ENCODE data around the gene KCTD20. TPM values are rescaled to one million over a fixed set of nuclear protein-coding genes. Genes with fewer than 3 reads are reported as not detected.

The KCTD20 gene
- total RNA-seq, 1 donor from 2014 or later: 48.1 TPM

GRCh38 chr6:36422714-36423100 is 20.1 kb upstream of the KCTD20 start:
- intact Hi-C loops (cut with micrococcal nuclease): loop anchor here (1.0 to 10.0 kb wide), 6 partner anchors 20 to 682 kb away; partner anchors contain the start of genes KCTD20, PXT1, SRSF3 and STK38
- H3K36me3 Mint-ChIP-seq (ENCODE audit: low read depth): peaks cover 3% of the 10 kb centered on the region
- peak overlapping the region; percentile 89 for H3K27ac Mint-ChIP-seq
- CTCF ChIA-PET: interaction anchor here (0.8 to 1.7 kb wide), 12 partner anchors 19 to 463 kb away, joined by 3 to 12 read pairs (median 4); partner anchors contain the start of gene C6orf89
- ATAC-seq (ENCODE audit: low read depth) (peak; percentile 2), DNase-seq (no peak)
- peaks cover 16% of the 10 kb centered on the region for H3K4me1 Mint-ChIP-seq
- H3K27me3 Mint-ChIP-seq: no peaks in the 10 kb centered on the region
- TF ChIP-seq CTCF (IDR thresholded peaks at IDR 0.05): no peak
- no peaks in the 10 kb centered on the region for H3K9me3 Mint-ChIP-seq
- H3K4me3 Mint-ChIP-seq: peak overlapping the region; percentile 94
- POLR2A ChIA-PET: interaction anchor here (0.6 to 2.4 kb wide), 9 partner anchors 15 to 269 kb away, joined by 3 to 25 read pairs (median 5); partner anchors contain the start of genes KCTD20 and SRSF3

GRCh38 chr6:36423101-36423824 is 19.5 kb upstream of the KCTD20 start:
- POLR2A ChIA-PET: interaction anchor here (0.5 to 2.4 kb wide), 10 partner anchors 18 to 336 kb away, joined by 3 to 25 read pairs (median 6); partner anchors contain the start of genes KCTD20 and SRSF3
- ATAC-seq (ENCODE audit: low read depth) (peak; percentile 95), DNase-seq (peak; percentile 91)
- TF ChIP-seq CTCF (IDR thresholded peaks at IDR 0.05): no peak
- Mint-ChIP-seq H3K4me1 (peaks cover 16% of the 10 kb centered on the region), H3K27ac (peak overlapping the region; percentile 89), H3K4me3 (peak overlapping the region; percentile 94), H3K36me3 (ENCODE audit: low read depth) (peaks cover 3% of the 10 kb centered on the region), H3K9me3 (no peaks in the 10 kb centered on the region), H3K27me3 (no peaks in the 10 kb centered on the region)
- intact Hi-C loops (cut with micrococcal nuclease): loop anchor here (1.0 to 10.0 kb wide), 6 partner anchors 19 to 682 kb away; partner anchors contain the start of genes KCTD20, PXT1, SRSF3 and STK38
- CTCF ChIA-PET: interaction anchor here (0.6 to 1.7 kb wide), 18 partner anchors 17 to 462 kb away, joined by 3 to 12 read pairs (median 3); partner anchors contain the start of gene C6orf89

- Mint-ChIP-seq H3K27me3 (no peaks in the 10 kb centered on the region), H3K27ac (no peak overlapping the region), H3K4me3 (no peak overlapping the region), H3K36me3 (ENCODE audit: low read depth) (peaks cover 3% of the 10 kb centered on the region), H3K9me3 (no peaks in the 10 kb centered on the region), H3K4me1 (peaks cover 16% of the 10 kb centered on the region)
- ATAC-seq (ENCODE audit: low read depth): no peak
- TF ChIP-seq CTCF (IDR thresholded peaks at IDR 0.05): no peak
- POLR2A ChIA-PET: interaction anchor here (0.6 kb wide), 1 partner anchor 113 kb away, joined by 4 read pairs; no protein-coding TSS in a partner anchor
- intact Hi-C loops (cut with micrococcal nuclease): loop anchor here (10.0 kb wide), 1 partner anchor 678 kb away; no protein-coding TSS in a partner anchor
- CTCF ChIA-PET: no interaction called here
- no peak for DNase-seq
These were observed 16.2 kb upstream of the KCTD20 start for GRCh38 chr6:36426622-36427021.

- no peak for TF ChIP-seq CTCF (IDR thresholded peaks at IDR 0.05)
- H3K9me3 Mint-ChIP-seq: no peaks in the 10 kb centered on the region
- ChIA-PET CTCF (interaction anchor here (0.7 to 1.7 kb wide), 3 partner anchors 41 to 330 kb away, joined by 3 to 4 read pairs (median 3); no protein-coding TSS in a partner anchor), POLR2A (interaction anchor here (0.8 to 1.2 kb wide), 2 partner anchors 15 to 167 kb away, joined by 3 read pairs; no protein-coding TSS in a partner anchor)
- no peak overlapping the region for H3K27ac Mint-ChIP-seq
- no peak for DNase-seq
- peaks cover 2% of the 10 kb centered on the region for H3K4me1 Mint-ChIP-seq
- intact Hi-C loops (cut with micrococcal nuclease): loop anchor here (10.0 kb wide), 1 partner anchor 676 kb away; no protein-coding TSS in a partner anchor
- no peak overlapping the region for H3K4me3 Mint-ChIP-seq
- no peak for ATAC-seq (ENCODE audit: low read depth)
- H3K27me3 Mint-ChIP-seq: no peaks in the 10 kb centered on the region
- H3K36me3 Mint-ChIP-seq (ENCODE audit: low read depth): no peaks in the 10 kb centered on the region
These were observed 13.9 kb upstream of the KCTD20 start for GRCh38 chr6:36428911-36429310.

- CTCF ChIA-PET: interaction anchor here (0.6 to 1.4 kb wide), 5 partner anchors 10 to 897 kb away, joined by 3 to 5 read pairs (median 3); no protein-coding TSS in a partner anchor
- no peak for ATAC-seq (ENCODE audit: low read depth)
- no peak overlapping the region for H3K27ac Mint-ChIP-seq
- no peak for TF ChIP-seq CTCF (IDR thresholded peaks at IDR 0.05)
- intact Hi-C loops (cut with micrococcal nuclease): no loop called here
- DNase-seq: no peak
- no peaks in the 10 kb centered on the region for H3K36me3 Mint-ChIP-seq (ENCODE audit: low read depth)
- peaks cover 2% of the 10 kb centered on the region for H3K4me1 Mint-ChIP-seq
- H3K27me3 Mint-ChIP-seq: no peaks in the 10 kb centered on the region
- POLR2A ChIA-PET: no interaction called here
- H3K9me3 Mint-ChIP-seq: no peaks in the 10 kb centered on the region
- no peak overlapping the region for H3K4me3 Mint-ChIP-seq
These were observed 12.4 kb upstream of the KCTD20 start for GRCh38 chr6:36430351-36430750.

All from activated B cell treated with CpG ODN at 0.5 μM for 24 hours (primary cell).